GM20000 (cell line): ENCODE data around the gene CDCA4.
"Not testable (repeated sequence)": the region's sequence is repeated elsewhere in the genome, so short reads cannot be mapped to it uniquely, and the experiment has no call there.

ENCODE experiments used
- DNase-seq: peaks from one replicate; pipeline ENCODE4 v3.0.0; 2012; ENCODE audit warnings: low spot score
- TF ChIP-seq, protein P1 (sequence below): IDR thresholded peaks from 2 replicates; pipeline ENCODE4 v1.5.1; 2012; ENCODE audit warnings: mild to moderate bottlenecking, control low read depth; ENCODE audit errors: extremely low read depth, missing control alignments

The CDCA4 gene

DNA sequence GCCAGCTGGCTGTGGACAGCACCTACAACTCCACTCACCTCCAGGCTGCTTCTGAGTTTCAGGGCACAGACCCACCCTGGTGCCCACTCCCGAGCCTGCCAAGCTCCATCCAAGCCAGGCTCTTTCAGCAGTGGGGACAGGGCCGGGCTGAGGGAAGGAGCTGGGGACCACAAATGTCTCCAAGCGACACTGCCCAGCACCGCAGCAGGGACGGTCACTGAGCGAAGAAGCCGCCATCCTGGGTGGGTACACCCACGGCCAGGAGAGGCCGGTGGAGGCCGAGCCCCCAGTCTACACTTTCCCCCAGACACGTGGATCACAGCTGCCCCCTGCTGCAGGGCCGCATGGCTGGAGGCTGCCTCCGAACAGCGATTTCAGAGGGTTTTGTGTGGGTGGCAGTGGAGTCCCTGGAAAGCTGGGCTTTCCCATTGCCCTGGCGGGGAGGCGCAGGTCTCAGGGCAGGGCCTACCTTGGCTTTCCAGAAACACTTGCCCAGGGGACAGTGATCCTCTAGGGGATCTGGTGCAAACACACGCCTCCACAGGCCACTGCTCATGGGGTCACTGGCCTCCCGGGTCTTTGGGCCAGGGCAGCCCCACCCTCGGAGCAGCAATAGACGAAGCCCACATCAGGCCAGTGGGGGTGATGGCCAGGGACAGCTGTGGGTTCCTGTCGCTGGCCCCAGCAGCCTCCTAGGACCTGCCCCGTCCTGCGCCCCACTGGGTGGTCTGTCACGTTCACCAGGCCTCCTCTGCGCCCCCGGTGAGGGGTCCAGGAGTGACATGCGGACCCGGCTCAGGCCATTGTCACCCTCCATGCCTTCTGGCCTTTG lies 45.6 kb upstream of the CDCA4 start:
- TF ChIP-seq, protein P1, sequence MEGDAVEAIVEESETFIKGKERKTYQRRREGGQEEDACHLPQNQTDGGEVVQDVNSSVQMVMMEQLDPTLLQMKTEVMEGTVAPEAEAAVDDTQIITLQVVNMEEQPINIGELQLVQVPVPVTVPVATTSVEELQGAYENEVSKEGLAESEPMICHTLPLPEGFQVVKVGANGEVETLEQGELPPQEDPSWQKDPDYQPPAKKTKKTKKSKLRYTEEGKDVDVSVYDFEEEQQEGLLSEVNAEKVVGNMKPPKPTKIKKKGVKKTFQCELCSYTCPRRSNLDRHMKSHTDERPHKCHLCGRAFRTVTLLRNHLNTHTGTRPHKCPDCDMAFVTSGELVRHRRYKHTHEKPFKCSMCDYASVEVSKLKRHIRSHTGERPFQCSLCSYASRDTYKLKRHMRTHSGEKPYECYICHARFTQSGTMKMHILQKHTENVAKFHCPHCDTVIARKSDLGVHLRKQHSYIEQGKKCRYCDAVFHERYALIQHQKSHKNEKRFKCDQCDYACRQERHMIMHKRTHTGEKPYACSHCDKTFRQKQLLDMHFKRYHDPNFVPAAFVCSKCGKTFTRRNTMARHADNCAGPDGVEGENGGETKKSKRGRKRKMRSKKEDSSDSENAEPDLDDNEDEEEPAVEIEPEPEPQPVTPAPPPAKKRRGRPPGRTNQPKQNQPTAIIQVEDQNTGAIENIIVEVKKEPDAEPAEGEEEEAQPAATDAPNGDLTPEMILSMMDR, result no peak

DNA sequence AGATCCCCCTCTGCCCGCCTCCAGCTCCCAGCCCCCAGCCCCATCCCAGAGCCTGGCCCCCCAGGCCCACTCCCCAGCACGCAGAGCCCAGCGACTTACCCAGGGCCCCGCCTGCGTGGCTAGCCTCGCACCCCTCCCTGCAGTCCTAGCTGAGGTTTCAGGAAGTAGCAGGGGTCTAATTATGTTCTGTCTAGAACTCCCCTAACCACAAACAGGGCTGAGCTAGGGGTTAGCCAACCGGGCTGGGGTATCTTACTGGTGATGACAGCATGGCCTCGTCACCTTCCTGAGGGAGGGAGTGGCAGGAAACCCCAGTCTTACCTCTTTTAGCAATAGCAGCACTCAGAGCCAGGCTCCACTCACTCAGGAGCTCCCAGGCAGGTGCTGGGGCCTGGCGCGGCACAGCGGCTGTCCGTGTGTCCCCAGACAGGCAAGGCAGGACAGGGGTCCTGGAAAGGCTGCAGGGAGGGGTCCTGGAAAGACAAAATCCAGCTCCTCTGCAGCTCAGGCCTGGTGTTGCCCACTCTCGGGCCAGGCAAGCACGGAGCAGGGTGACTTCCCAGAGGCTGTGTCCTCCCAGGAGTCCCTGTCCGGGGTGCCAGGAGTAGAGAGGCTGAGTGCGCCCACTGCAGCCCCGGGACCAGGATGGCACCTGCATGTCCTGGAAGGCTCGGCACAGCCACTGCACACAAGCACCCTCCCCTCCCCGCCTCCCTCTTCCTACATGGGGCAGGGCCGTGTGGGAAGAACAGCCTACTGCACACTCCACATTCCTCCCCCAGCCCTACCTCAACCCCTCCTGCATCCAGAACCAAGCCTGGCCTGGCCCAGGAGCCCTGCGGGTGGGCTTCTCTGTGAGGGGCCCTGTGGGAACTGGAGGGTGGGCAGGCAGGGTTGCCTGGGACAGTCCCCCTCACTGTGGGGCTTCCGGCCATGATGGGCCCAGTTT lies 44.7 kb upstream of the CDCA4 start, which contains the start of gene GPR132:
GPR132 (minus strand) TSS at position 151 of the 949 bp plus-strand sequence. CDS start 10,010 bp downstream, outside the sequence.
- DNase-seq, result peak; percentile 92
- TF ChIP-seq, protein P1, result no peak

More for the DNA sequence above, 45.6 kb upstream of the CDCA4 start:
- DNase-seq, result no peak

DNA sequence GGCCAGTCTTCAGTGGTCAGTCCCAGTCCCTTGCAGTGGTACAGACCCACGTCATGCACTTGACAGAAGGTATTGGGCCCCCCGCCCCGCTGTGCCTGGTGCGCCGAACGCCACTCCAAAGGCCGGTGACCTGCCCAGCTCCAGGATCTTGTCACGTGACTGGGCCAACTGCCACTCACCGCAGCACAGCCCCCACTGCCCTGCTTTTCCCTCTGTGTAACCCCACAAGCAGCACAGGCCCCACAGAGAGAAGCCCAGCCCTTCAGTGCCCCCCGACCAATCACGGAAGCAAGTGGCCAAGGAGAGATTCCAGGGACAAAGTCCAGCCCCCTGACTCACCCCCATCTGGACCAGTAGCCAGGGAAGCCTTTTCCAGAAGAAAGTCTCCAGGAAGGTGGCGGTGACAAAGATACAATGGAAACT lies 43.8 kb upstream of the CDCA4 start:
- no peak for DNase-seq
- TF ChIP-seq, protein P1, result no peak

DNA sequence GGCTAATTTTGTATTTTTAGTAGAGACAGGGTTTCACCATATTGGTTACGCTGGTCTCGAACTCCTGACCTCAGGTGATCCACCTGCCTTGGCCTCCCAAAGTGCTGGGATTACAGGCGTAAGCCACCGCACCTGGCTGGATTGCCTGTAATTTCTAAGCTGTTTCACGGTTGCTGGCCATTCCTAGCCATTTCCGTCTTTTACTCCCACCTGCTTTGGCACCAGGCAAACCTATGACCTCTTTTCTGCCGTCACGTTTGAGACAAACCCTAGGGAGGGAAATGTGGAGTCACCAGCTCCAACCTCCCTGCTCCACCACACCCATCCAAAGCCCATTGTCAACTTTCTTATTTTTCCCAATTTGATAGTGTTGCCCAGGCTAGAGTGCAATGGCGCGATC lies 43.1 kb upstream of the CDCA4 start:
- DNase-seq, result no peak
- TF ChIP-seq, protein P1, result no peak

DNA sequence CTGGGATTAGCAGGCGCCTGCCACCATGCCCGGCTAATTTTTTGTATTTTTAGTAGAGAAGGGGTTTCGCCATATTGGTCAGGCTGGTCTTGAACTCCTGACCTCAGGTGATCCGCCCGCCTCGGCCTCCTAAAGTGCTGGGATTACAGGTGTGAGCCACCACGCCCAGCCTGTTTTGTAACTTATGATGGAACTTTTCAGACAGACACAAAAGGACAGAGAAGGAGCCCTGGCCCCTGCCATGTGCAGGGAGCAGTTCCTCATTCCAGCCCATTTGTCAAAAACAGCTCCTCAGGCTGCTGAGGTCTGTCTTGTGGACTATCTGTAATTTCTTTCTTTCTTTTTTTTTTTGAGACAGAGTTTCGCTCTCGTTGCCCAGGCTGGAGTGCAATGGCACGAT lies 42.6 kb upstream of the CDCA4 start:
- DNase-seq, result not testable (repeated sequence)

DNA sequence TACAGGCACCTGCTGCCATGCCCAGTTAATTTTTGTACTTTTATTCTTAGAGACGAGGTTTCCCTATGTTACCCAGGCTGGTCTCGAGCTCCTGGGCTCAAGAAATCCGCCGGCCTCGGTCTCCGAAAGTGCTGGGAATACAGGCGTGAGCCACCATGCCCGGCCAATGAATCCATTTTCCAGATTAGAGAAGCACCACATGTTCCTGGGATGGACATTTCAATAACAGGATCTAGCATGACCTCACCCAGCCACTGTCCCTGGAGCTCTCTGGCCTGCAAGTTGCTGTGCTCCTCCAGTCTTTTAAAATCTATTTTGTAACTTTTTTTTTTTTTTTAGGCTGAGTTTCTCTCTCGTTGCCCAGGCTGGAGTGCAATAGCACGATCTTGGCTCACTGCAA lies 42.2 kb upstream of the CDCA4 start:
- TF ChIP-seq, protein P1, result no peak
- DNase-seq, result no peak

DNA sequence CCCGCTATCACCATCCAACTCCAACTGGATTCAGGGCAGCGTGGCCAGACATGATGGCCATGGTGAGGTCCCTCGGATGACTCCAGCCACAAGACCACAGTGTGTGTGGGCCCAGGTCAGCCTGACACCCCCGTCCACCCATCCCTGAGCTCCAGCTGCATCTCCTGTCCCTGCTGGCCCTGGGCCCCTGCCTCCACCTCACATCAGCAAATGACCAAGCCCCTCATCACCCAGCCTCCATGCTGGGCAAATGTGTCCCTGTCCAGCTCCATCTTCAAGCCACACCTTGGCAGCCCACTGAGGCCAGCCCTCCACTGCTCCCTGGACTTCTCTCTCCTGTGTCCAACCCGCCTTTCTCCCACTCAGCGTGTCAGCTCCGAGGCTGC lies 41.2 kb upstream of the CDCA4 start:
- TF ChIP-seq, protein P1, result no peak
- DNase-seq, result no peak
